SU-DHL-6 (cell line): Measurements from ENCODE around the gene UBAC2.
"Not testable (repeated sequence)": the region's sequence is repeated elsewhere in the genome, so short reads cannot be mapped to it uniquely, and the experiment has no call there.

Experiments
- H2AFZ ChIP-seq: fragments of 200-600 bp; sonication (generic); 2 replicates; pipeline ENCODE4 v1.6.1; 2014; ENCODE audit warnings: low read depth, mild to moderate bottlenecking, moderate library complexity, mixed read lengths, antibody characterized with exemption, low read length; ENCODE audit not compliant: severe bottlenecking
- H3F3A ChIP-seq: fragments of 200-600 bp; shearing (Covaris generic); 2 replicates; pipeline ENCODE4 v1.6.0; 2016; ENCODE audit warnings: antibody characterized with exemption, mild to moderate bottlenecking; ENCODE audit not compliant: insufficient read depth
- H3K27ac ChIP-seq: fragments of 200-600 bp; sonication (generic); 2 replicates; pipeline ENCODE4 v1.5.1; 2016; ENCODE audit warnings: low read depth, mild to moderate bottlenecking, low read length, moderate library complexity, mixed read lengths
- H3K27me3 ChIP-seq: fragments of 200-600 bp; sonication (generic), shearing (Covaris generic); 2 replicates; pipeline ENCODE4 v1.6.0; 2014; ENCODE audit warnings: mild to moderate bottlenecking, low read length
- H3K36me3 ChIP-seq: fragments of 200-600 bp; sonication (generic); 2 replicates; pipeline ENCODE4 v1.6.1; 2014; ENCODE audit warnings: mild to moderate bottlenecking, low read length, mixed read lengths
- H3K4me2 ChIP-seq: fragments of 300-600, 200-600 bp; shearing (Covaris generic), sonication (generic); 2 replicates; pipeline ENCODE4 v1.6.0; 2014; ENCODE audit warnings: low read length, low read depth, mild to moderate bottlenecking; ENCODE audit not compliant: poor library complexity, severe bottlenecking
- H3K4me3 ChIP-seq: fragments of 200-600 bp; sonication (generic); 2 replicates; pipeline ENCODE4 v1.5.1; 2014; ENCODE audit warnings: antibody characterized with exemption, low read length, mild to moderate bottlenecking, mixed read lengths; ENCODE audit not compliant: insufficient read depth, poor library complexity, severe bottlenecking
- H3K79me2 ChIP-seq: fragments of 200-600 bp; sonication (generic); 2 replicates; pipeline ENCODE4 v1.6.1; 2014; ENCODE audit warnings: mild to moderate bottlenecking, low read length, moderate library complexity; ENCODE audit not compliant: insufficient read depth
- H3K9ac ChIP-seq: fragments of 200-600 bp; sonication (generic); 2 replicates; pipeline ENCODE4 v1.7.0; 2014; ENCODE audit warnings: mild to moderate bottlenecking, low read length
- H3K9me2 ChIP-seq: fragments of 200-600 bp; sonication (generic); replicated peaks from 2 replicates; pipeline ENCODE4 v1.6.1; 2014; ENCODE audit warnings: low read length; ENCODE audit not compliant: insufficient read depth
- H3K9me3 ChIP-seq: fragments of 200-600 bp; sonication (generic); 2 replicates; pipeline ENCODE4 v1.6.1; 2014; ENCODE audit warnings: low read length, mixed read lengths; ENCODE audit not compliant: insufficient read depth
- H4K20me1 ChIP-seq: fragments of 200-600 bp; sonication (generic); 2 replicates; pipeline ENCODE4 v1.6.1; 2014; ENCODE audit warnings: low read depth, mild to moderate bottlenecking, antibody characterized with exemption, low read length, moderate library complexity, mixed read lengths
- EZH2phosphoT487 ChIP-seq: fragments of 200-600 bp; sonication (generic), shearing (Covaris generic); conservative IDR thresholded peaks from 2 replicates; pipeline ENCODE4 v1.6.1; 2018; ENCODE audit warnings: mild to moderate bottlenecking, antibody characterized with exemption, low read length, moderate library complexity, mixed read lengths
- TF ChIP-seq, protein P1 (sequence below): fragments of 200-600 bp; sonication (generic); IDR thresholded peaks from one replicate; pipeline ENCODE4 v1.5.1; 2017; ENCODE audit warnings: antibody characterized with exemption, mild to moderate bottlenecking, low read length, moderate library complexity; ENCODE audit not compliant: insufficient read depth, poor library complexity, severe bottlenecking

UBAC2 gene

DNA sequence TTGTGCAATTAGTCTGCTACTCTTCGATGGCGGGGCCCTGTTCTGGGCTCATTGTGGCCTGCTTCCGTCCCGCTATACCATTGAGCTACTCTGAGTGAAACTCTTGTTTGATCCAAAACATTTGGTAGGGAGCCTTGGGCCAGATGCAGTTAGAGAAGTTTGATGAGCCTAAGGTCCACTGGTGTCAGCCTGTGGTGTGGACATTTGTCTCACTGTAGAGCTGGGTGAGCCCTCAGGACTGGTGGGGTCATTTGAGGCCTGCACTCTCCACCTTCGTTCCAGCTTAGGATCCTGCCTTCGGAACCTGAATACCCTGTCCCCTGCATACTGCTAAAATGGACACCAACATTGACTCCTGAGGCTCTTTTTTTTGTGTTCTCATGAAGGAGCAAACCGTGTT, 6.9 kb downstream of the UBAC2 start:
- Histone ChIP-seq H3K9me2 (no peaks in the 10 kb centered on the region), H3K9ac (no peak overlapping the region), H3K9me3 (no peaks in the 10 kb centered on the region), H3K79me2 (peaks cover 81% of the 10 kb centered on the region), H3K27ac (no peak overlapping the region), H3F3A (peaks cover 8% of the 10 kb centered on the region), H3K27me3 (no peaks in the 10 kb centered on the region), H2AFZ (no peak overlapping the region), H3K36me3 (peaks cover 4% of the 10 kb centered on the region; the same call in 1 of the 2 replicates), H4K20me1 (peaks cover 27% of the 10 kb centered on the region), H3K4me2 (no peak overlapping the region), H3K4me3 (no peak overlapping the region)
- TF ChIP-seq EZH2phosphoT487: no peak
- TF ChIP-seq, protein P1, sequence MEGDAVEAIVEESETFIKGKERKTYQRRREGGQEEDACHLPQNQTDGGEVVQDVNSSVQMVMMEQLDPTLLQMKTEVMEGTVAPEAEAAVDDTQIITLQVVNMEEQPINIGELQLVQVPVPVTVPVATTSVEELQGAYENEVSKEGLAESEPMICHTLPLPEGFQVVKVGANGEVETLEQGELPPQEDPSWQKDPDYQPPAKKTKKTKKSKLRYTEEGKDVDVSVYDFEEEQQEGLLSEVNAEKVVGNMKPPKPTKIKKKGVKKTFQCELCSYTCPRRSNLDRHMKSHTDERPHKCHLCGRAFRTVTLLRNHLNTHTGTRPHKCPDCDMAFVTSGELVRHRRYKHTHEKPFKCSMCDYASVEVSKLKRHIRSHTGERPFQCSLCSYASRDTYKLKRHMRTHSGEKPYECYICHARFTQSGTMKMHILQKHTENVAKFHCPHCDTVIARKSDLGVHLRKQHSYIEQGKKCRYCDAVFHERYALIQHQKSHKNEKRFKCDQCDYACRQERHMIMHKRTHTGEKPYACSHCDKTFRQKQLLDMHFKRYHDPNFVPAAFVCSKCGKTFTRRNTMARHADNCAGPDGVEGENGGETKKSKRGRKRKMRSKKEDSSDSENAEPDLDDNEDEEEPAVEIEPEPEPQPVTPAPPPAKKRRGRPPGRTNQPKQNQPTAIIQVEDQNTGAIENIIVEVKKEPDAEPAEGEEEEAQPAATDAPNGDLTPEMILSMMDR: no peak

DNA sequence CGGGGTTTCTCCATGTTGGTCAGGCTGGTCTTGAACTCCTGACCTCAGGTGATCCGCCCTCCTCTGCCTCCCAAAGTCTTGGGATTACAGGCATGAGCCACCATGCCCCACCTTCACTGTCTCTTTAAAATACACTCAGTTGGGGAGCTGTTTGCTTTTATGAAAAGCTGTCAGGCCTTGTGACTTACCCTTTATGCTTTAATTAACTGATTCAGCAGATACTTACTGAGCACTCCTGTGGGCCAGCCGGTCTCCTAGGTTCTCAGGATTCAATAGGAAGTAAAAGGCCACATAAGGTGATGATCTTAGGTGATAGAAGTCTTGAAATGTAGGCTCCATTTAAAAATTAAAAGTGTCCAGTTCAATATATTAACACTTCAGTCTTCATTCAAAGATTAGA, 7.5 kb downstream of the UBAC2 start:
- TF ChIP-seq EZH2phosphoT487: no peak
- TF ChIP-seq, protein P1: no peak

DNA sequence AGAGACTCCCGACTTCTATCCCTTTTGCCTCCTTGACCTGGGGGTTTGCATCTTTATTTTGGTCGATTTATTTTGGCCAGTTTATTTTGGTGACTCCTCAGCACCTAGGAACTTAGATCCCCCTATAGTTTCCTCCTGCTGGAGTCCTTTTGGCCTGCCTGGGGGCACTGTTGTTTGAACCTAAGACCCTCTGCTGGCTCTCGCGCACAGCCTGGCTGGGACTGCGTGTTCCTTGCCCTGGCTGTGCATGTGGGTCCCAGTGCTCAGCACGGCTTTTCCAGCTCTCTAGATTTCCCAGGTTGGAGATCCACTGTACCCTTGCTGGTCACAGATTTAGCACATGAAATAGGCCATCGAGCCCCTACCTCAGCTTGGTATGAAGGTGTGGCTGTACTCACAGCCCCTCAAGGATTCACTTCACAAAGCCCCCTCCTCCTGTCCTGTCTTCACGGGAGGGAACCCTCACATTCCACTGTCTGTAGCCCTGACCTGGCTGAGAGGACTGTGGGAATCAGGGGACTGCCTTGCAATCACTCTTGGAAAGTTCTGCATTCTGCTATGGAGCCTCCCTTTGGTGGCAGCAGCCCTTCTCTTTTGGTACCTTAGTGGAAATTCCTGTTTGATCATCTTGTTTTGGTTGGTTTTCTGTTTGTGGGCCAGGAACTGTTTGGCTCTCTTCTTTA, 8.3 kb downstream of the UBAC2 start:
- H3K27ac ChIP-seq: no peak overlapping the region

More for the DNA sequence above, 7.5 kb downstream of the UBAC2 start:
- no peak overlapping the region for H3K27ac ChIP-seq
- H3K9me3 ChIP-seq: no peaks in the 10 kb centered on the region
- H4K20me1 ChIP-seq: peaks cover 32% of the 10 kb centered on the region
- no peak overlapping the region for H2AFZ ChIP-seq
- H3K27me3 ChIP-seq: no peaks in the 10 kb centered on the region
- H3K4me3 ChIP-seq: no peak overlapping the region
- no peak overlapping the region for H3K9ac ChIP-seq
- H3K9me2 ChIP-seq: no peaks in the 10 kb centered on the region
- H3F3A ChIP-seq: peaks cover 7% of the 10 kb centered on the region
- no peak overlapping the region for H3K4me2 ChIP-seq
- peaks cover 84% of the 10 kb centered on the region for H3K79me2 ChIP-seq
- peaks cover 4% of the 10 kb centered on the region; the same call in 1 of the 2 replicates for H3K36me3 ChIP-seq

DNA sequence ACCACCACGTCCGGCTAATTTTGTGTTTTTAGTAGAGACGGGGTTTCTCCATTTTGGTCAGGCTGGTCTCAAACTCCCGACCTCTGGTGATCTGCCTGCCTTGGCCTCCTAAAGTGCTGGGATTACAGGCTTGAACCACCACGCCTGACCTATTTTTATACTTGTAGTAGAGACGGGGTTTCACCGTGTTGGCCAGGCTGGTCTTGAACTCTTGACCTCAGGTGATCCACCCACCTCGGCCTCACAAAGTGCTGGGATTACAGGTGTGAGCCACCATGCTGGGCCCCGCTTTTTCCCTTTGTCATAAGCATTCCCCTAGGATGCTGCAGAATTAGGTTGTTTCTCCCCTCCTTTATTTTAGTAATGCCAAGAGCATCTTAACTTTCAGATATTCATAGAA, 10.0 kb downstream of the UBAC2 start:
- not testable (repeated sequence) for H2AFZ ChIP-seq
- peaks cover 23% of the 10 kb centered on the region for H4K20me1 ChIP-seq

More for the DNA sequence above, 8.3 kb downstream of the UBAC2 start:
- Histone ChIP-seq H3F3A (no peaks in the 10 kb centered on the region), H3K79me2 (peaks cover 82% of the 10 kb centered on the region), H4K20me1 (peaks cover 26% of the 10 kb centered on the region), H3K36me3 (peaks cover 4% of the 10 kb centered on the region; the same call in 1 of the 2 replicates), H2AFZ (no peak overlapping the region), H3K27me3 (no peaks in the 10 kb centered on the region), H3K4me2 (no peak overlapping the region), H3K4me3 (no peak overlapping the region), H3K9ac (no peak overlapping the region), H3K9me3 (no peaks in the 10 kb centered on the region), H3K9me2 (no peaks in the 10 kb centered on the region)
- no peak for TF ChIP-seq EZH2phosphoT487
- TF ChIP-seq, protein P1: no peak

More for the DNA sequence above, 10.0 kb downstream of the UBAC2 start:
- H3K9ac ChIP-seq, H3K9me3 ChIP-seq, H3K4me3 ChIP-seq, H3K4me2 ChIP-seq, H3K27ac ChIP-seq, H3K9me2 ChIP-seq, H3K36me3 ChIP-seq, H3F3A ChIP-seq, H3K27me3 ChIP-seq: not testable (repeated sequence)
- H3K79me2 ChIP-seq: peaks cover 88% of the 10 kb centered on the region
